ENCODE data around the gene PABPN1.

PABPN1 gene

DNA sequence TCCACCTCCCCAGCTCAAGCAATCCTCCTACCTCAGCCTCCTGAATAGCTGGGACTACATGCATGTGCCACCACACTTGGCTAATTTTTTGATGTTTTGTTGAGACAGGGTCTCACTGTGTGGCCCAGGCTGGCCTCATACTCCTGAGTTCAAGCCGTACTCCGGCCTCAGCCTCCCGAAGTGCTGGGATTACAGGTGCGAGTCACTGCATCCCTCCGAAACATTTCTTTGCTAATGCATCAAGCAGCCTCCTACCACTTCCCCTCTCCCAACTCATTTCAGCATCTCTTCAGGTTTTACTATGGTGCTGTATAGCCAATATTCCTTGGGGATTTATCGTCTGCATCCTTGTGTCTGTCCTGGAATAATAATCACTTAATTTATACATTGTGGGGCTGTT is 33.7 kb downstream of the PABPN1 start:
- DNase-seq = no peak
- intact Hi-C loops (cut with DNase I) = loop anchor here (5.0 kb wide), 1 partner anchor 112 kb away; the partner anchor contains the start of gene NGDN

DNA sequence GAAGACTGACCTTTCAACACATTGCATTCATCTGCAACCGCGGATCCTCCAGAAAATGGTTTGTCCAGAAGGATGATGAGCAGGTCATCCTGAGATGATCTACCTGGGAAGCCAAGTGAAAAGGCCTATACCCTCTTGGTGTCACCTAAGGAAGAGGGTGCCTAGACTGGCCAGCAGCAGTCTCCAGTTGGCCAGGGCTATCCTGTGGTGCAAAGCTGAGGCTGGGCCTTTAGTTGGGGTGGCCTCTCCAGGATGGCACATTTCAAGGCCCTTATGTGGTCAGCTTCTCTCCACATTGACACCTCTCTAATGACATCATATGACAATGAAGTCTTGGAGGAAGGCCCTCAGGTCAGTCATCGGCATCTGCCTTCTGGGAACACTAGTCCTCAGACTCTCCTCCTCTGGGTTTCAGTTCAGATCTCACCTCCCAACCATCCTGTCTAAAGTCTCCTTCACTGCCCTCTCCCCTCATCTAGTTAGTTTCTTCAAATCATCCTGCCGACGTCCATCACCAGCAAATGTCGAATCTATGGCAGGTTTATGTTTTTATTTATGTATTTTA is 34.7 kb downstream of the PABPN1 start:
- intact Hi-C loops (cut with DNase I) = no loop called here
- DNase-seq = no peak

DNA sequence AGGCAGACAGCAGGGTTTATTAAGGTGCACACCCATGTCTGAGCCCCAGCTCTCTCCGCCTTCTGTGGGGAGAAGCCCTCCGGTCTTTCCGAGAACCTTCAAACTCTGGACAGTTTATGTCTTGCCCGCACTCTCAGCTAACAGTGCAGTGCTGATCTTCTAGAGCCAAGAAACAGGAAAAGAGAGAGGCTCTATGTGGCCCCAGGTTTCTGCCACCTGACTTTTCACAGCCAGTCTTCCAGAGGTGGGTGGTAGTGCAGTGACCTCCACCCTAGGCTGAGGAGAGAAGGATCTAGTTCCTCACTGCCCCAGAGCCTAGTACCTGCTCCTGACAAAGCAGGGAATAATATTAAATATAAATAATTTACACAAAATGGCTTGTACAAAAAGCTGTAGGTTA is 35.4 kb downstream of the PABPN1 start:
- intact Hi-C loops (cut with DNase I) = no loop called here
- DNase-seq = no peak

DNA sequence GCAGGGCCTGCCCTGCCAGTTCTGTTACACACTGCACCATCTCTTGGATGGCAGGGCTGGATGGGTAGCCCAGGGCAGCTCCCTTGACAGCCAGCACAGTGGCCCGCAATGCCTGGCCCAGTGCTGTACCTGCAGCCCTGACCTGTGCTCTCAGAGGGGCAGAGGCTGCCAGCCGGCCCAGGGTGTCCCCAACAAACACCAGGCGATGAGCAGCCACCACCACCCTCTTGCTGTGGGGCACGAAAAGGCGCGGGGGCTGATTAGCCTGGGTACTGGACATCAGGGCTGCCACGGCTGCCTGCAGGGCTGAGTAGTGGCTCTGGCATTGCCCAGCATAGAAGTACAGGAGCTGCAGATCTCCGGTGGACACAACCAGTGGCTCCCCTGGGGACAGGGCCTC is 36.0 kb downstream of the PABPN1 start:
- intact Hi-C loops (cut with DNase I) = no loop called here
- no peak for DNase-seq

DNA sequence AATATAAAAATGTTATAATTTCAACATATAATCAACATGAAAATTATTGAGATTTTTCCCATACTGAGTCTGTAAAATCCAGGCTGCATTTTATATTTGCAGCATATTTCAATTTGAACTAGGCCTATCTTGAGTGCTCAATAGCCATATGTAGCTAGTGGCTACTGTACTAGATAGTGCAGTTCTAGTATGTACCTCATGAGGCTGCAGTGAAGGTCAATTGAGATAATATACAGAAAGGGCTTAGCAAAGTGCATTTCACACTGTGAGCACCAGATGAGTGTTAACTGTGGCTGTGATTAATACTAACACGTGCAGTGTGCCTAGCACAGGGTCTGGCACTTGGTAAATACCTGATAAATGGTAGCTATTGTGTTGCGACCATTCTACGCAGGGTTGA is 36.8 kb downstream of the PABPN1 start:
- DNase-seq = no peak
- intact Hi-C loops (cut with DNase I) = no loop called here

DNA sequence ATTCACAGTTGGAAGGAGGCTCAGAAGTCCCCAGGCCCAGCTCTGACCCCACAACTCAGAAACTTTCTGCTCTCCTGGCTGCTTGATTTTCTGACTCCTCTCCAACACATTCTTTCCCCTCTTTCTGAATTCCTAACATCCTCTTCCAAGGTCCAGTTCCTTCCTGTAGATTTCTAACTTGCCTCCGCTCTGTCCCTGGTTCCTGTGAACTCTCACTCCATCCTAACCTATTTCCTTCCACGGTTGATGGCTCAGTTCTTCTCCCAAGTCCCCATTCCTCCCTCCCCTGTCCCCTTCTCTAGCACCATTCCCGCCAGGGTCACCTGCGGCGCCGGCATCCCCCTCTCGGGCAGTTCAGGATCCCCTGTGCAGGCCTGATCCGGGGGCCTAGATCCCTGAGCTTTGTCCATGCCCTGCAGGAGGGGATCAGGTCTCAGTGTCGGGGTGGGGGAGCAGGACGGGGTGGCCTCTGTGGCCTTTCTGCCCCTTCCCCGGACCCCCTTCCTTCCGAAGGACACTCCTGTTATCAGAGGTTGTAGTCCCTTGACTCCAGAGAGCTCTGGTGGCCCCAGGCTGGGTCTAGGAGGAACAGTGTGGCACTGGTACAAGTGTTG is 37.4 kb downstream of the PABPN1 start:
- intact Hi-C loops (cut with DNase I) = no loop called here
- peak in 1 of 10 donors; percentile 79 for DNase-seq

DNA sequence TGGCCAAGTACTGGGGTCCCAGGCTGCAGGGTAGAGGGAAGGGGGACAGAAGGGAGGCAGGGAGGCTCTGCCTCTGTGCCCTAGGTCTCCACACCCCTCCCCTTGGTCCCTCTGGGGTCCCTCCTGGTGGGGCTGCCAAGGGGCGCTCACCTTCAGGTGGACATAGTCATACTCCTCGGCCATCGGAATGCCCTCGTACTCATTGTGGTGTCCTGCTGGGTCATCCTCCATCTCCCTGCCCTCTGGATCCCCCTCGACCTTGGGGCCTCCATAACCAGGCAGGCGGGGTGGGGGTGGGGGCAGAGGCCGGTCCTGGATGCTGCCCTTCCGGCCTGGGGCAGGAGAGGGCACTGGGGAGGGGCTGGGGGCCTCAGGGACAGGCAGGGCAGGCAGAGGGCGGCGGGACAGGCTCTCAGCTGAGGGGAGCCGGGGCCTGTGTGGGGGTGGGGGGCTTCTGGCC is 37.9 kb downstream of the PABPN1 start:
- no peak for DNase-seq
- intact Hi-C loops (cut with DNase I) = no loop called here

DNA sequence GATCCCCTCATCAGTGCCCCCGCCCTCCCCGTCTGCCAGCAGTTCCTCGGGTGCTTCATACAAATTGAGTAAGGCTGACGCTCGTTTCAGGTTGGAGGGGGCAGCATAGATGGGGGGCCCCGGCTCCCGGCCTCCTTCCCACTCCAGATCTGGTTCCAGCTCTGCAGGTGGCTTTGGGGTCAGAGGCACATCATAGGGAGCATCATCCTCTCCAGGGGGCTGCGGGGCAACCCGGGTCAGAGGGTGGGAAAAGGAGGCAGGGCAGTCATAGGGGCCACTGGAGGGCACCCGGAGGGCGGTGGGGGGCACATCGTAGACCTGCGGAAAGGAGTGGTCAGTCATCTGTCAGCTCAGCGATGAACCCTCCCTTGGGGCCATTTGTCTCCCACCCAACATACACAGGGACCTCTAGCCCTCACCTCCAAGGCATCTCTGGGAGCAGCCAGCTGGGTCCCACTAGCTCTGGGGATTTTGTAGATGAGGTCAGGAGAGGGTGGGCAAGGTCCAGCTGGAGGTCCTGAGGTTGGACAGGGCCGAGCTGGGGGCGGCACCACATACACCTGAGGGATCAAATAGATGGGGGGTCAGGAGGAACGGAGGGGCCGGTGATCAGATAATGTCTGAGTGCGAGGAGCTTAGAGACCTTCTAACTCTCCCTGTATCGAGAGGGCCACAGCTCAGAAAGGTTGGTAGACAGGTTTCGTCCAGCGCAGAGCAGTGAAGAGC is 38.6 kb downstream of the PABPN1 start:
- no peak for DNase-seq
- intact Hi-C loops (cut with DNase I) = loop anchor here (2.0 to 5.0 kb wide), 2 partner anchors 19 to 33 kb away; no protein-coding TSS in a partner anchor

DNA sequence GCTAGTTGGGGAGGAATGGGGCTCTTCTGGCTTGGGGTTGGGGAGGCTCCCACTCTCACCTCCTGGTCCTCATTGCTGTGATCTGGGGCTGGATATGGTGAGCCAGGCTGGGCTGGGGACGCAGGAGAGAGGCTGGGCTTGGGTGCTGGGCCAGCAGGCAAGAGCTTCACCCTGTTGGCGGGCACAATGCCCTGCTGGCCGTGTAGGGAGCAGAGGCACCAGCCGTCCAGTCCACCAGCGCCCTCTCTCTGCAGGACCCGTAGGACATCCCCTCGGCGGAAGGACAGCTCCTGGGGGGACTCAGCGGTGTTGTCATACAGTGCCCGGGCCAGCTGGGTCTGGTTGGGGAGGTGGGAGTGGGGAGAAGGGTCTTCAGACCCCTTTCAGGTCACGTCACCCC is 39.2 kb downstream of the PABPN1 start:
- DNase-seq = peak in 9 of 10 donors; percentile 49 to 97 (median 77)
- intact Hi-C loops (cut with DNase I) = loop anchor here (2.0 to 5.0 kb wide), 2 partner anchors 18 to 33 kb away; no protein-coding TSS in a partner anchor

DNA sequence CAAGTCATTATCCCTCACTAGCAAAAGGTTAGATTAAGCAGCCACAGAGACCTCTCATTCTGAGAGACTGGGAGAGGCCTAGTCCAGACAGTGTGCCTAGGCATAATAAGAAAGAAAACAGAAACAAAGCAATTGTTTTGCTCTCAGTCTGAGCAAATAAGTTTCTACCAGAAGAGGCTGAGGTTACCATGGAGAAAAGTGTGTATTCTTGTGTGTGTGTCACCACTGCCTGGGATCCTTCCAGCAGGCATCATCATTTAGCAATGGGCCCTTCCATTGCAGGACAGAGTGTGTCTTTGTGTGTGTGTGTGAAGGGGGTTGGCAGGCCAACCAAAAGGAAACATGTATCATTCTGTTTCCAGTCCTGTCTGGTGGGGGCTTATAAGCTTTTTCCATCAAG is 40.1 kb downstream of the PABPN1 start:
- DNase-seq = peak in 2 of 10 donors; percentile 47 to 85
- intact Hi-C loops (cut with DNase I) = loop anchor here (2.0 to 5.0 kb wide), 2 partner anchors 17 to 34 kb away; no protein-coding TSS in a partner anchor

DNA sequence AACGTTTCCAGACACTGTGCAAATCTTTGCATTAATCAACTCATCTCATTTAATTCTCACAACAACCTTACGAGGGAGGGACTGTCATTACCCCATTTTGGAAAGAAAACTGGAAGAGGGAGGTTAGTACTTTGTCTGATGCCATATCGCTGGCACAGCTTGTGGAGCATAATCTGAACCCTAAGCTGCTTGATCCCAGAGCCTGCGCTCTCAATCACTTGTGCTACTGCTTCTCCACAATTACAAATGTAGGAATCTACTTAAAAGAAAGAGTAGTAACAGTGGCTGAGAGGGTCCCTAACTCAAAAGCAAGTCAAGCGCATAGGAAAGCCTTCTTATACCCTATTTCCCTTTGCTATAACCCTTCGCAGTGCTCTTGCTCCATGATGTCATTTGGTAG is 40.5 kb downstream of the PABPN1 start:
- no peak for DNase-seq
- intact Hi-C loops (cut with DNase I) = loop anchor here (2.0 to 5.0 kb wide), 2 partner anchors 17 to 34 kb away; no protein-coding TSS in a partner anchor

DNA sequence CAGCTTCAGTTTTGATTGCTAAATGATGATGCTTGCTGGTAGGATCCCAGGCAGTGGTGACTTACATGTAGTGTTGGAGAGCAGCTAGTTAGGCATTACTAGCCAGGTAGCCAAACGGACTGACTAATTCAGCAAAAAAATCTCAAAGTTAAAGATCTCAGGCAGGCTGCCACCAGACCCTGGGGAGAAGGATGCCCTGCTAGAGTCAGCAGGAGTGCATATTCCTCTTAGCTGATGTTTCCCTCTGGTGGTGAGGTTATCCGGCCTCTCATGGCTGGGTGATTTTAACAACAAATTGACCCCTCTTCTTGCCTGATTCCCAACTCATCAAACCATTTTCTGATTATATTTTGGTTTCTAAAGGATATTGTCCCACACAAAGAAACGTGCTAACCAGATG is 40.9 kb downstream of the PABPN1 start:
- intact Hi-C loops (cut with DNase I) = loop anchor here (5.0 kb wide), 1 partner anchor 35 kb away; no protein-coding TSS in a partner anchor
- DNase-seq = no peak

DNA sequence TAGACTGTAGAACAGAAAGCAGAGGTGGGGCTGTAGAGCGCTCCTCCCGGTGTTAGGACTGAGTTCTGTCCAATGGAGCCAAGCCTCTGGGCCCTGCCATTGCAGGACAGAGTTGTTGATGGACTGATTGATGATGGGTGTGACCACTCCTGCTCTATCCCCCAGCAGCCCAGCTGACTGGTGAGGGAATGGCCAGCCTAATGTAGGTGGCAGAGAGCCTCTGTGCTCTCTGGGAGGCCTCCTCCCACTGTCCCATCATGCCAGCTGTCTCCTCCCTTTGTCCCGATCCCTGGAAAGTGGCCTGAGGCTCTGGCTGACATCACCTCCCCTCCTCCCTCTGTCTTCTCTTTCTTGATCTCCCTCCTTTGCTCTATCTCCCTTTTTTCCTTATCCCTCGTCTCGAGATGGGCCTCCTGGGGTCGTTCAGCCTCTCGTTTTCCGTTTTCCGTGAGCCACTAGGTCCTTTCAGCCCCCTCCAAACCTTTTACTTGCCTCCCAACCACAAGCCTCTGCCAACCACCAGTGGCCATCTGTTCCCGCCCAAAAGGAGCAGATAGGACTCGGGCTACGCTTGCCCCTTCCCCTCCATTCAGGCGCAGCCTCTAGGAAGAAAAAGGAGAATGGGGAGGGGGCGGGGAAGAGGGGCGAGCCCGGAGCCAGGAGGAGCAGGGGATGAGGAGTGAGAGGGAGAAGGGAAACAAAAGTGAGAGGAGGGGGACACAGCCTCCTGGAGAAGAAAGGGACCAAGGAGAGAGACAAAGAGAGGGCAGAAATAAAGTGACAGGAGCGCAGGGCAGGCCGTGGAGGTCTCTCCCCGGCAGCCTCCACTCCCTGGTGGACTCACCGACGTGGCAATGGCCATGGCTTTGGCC is 43.1 kb downstream of the PABPN1 start:
- peak in 9 of 10 donors; percentile 38 to 95 (median 74) for DNase-seq
- intact Hi-C loops (cut with DNase I) = loop anchor here (5.0 kb wide), 1 partner anchor 37 kb away; no protein-coding TSS in a partner anchor

DNA sequence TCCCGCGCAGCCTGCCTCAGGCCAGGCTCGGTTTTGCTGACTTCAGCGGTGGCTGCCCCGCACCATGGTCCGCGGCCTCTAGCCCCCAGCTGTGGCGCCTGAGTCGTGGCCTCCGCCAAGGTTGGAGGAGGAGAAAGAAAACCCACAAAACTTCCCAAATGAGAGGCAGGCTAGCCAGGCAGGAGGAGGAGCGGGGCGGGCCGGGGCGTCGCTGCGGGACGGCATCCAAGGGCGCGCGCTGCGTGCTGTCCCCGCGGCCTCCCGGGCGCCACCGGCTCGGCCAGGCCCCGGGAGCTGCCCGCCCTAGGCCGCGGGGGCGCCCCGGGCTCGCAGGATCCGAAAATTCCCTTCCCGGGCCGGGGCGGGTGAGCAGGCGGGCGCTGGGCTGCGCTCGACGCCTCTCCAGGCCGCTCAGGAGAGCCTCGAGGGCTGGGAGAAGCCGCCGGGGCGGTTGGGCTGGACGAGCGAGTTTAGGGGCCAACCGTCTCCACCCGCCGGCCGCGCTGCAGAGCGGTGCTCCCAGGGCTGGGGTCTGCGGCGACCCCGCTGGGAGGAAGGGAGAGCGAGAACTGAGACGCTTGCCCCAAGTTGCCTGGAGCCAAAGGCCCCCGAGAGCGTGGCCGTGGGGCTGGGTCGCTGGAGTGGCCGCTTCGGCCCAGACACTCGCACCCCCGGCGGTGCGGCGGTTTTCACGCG is 43.9 kb downstream of the PABPN1 start, which contains the start of gene EFS:
TSS of gene EFS (minus strand) at position 137 of the 696 bp plus-strand sequence. CDS start 147 bp downstream, outside the sequence.
- intact Hi-C loops (cut with DNase I) = no loop called here
- DNase-seq = peak in 4 of 10 donors; percentile 76 to 91 (median 78)

DNA sequence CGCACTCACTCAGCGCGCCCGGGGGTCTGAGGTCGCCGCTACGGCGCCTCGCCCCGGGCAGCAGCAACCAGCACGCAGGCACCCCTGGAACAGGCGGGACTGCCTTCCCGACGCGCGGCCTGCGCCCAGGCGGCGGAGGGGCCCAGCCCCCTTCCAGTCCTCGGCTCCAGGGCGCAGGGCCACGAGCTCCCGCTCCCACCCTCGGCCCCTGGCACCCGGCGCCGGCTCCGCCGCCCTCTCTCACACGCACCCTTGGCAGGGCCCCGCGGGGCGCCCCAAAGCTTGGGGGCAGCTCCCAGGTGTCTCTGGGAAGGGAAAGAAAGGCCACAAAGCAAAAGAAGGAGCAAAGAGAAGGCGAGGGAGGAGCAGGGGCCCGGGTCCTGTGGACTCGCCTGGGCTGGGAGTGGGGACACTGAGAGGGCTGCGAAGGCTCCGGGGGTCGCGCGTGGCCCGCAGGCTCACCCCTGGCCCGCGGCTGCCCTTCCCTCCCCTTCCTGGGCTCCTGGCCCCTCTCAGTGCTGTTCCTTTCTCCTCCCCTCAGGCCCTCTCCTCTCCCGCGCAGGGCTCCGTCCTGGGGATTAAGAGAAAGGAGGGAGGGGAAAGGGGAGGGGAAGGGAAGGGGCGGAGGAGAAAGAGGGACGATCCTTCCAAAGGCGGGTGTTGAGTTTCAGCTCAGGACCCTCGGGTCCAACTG is 44.6 kb downstream of the PABPN1 start:
- peak in 5 of 10 donors; percentile 33 to 89 (median 54) for DNase-seq

DNA sequence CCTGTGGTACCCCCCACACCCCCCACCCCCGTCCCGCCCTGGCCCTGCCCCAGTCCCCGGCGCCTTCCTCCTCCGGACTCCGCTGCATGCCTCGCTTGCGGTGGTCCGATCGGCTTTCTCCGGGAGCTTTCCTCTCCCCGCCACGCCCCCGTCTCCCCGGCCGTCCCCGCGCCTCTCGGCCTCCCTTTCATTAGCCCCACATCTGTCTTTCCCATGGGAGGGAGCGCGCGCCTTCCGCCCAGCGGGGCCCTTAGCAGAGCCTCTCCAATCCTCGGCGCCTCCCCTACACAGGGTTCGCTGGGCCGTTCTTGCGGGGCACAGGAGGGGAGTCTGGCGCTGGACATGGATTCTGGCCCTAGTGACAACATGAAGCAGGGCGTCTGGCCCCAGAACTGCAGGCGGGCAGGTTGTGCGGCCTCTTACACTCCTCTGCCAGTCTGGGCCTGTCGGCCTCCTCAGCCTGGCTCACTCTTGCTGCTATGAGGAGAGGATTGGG is 45.2 kb downstream of the PABPN1 start:
- intact Hi-C loops (cut with DNase I) = loop anchor here (1.0 kb wide), 1 partner anchor 10 kb away; no protein-coding TSS in a partner anchor
- DNase-seq = peak; percentile 53 to 95 (median 70)

More for the DNA sequence above, 44.6 kb downstream of the PABPN1 start:
- intact Hi-C loops (cut with DNase I) = loop anchor here (1.0 kb wide), 1 partner anchor 10 kb away; no protein-coding TSS in a partner anchor

DNA sequence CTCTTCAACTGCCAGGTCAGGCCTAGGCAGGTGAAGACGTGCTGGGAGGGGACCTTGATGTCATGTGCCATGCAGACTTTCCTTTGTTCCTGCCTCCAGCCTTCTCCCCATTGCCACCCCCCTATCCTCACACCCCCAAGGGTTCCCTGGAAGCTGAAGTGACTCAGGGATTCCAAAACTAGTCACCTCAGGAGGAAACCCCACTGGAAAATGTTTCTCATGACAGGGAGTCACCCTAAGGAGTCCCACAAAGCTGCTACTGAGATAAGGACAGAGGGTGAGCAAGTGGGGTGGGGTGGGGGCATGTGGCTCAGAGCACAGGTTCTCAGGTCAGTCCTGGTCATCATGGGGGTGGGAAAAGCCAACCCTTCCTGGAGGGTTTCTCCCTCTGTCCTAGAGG is 49.0 kb downstream of the PABPN1 start:
- intact Hi-C loops (cut with DNase I) = no loop called here
- DNase-seq = peak in 2 of 10 donors; percentile 10 to 11

DNA sequence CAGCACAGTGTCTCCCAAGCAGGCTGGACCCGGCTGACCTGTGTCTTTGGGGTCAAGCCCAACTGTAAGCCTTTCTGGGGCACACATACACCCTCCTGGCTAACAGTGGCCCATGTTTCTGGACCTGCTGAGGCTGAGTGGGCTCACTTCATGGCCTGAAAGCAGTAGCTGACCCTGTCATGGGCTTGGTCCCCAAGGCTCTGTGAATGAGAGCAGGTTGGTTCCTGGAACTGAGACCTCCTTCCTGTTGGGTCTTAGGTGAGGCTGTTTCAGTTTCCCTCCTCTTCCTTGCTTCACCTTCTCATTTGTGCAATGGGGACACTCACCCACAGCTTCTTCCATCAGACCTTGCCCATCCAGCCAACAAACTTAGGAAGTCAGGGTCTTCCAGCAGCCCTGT is 50.6 kb downstream of the PABPN1 start:
- intact Hi-C loops (cut with DNase I) = no loop called here

More for the DNA sequence above, 50.6 kb downstream of the PABPN1 start:
- DNase-seq = peak in 1 of 10 donors; percentile 44
